DND-41 (cell line): ENCODE measurements around the gene AMH.

Experiments
- CTCF ChIP-seq: IDR thresholded peaks from 2 replicates; pipeline ENCODE4 v1.5.1; 2012; ENCODE audit warnings: borderline replicate concordance, low read length, moderate library complexity, mild to moderate bottlenecking; ENCODE audit not compliant: poor library complexity, severe bottlenecking; ENCODE audit errors: extremely low read depth
- EZH2 ChIP-seq: IDR thresholded peaks from 3 replicates; pipeline ENCODE4 v1.6.1; 2012; ENCODE audit warnings: borderline replicate concordance, low read depth, mild to moderate bottlenecking, moderate library complexity, low read length, inconsistent platforms; ENCODE audit not compliant: severe bottlenecking

- TF ChIP-seq EZH2 (no peak), CTCF (no peak)
Measured at GRCh38 chr19:2216361-2217225, 32.5 kb upstream of the AMH start.
